IgD-negative memory B cell (primary cell): ENCODE results near the gene CNTNAP4. TPM values are rescaled to one million over a fixed set of nuclear protein-coding genes. Genes with fewer than 3 reads are reported as not detected.

Source experiments
- H3K27ac Mint-ChIP-seq, 3 donors: one replicate each; pipeline ENCODE4 v1.8.0; 2020 to 2022; ENCODE audit warnings: mild to moderate bottlenecking in 3 of 3, mixed read lengths in 3 of 3, moderate library complexity in 1 of 3
- H3K27me3 Mint-ChIP-seq: one replicate; pipeline ENCODE4 v1.8.0; 2021; ENCODE audit warnings: mixed read lengths
- H3K36me3 Mint-ChIP-seq: one replicate; pipeline ENCODE4 v1.8.0; 2020; ENCODE audit warnings: mild to moderate bottlenecking, mixed read lengths
- H3K4me1 Mint-ChIP-seq, 3 donors: one replicate each; pipeline ENCODE4 v1.8.0; 2020 to 2022; ENCODE audit warnings: mixed read lengths in 3 of 3, mild to moderate bottlenecking in 1 of 3
- H3K4me3 Mint-ChIP-seq, 4 donors: one replicate each; pipeline ENCODE4 v1.8.0; 2020 to 2022; ENCODE audit warnings: mild to moderate bottlenecking in 4 of 4, mixed read lengths in 4 of 4, moderate library complexity in 3 of 4
- H3K9me3 Mint-ChIP-seq, 3 donors: one replicate each; pipeline ENCODE4 v1.8.0; 2020 to 2021; ENCODE audit warnings: mixed read lengths in 3 of 3, mild to moderate bottlenecking in 1 of 3
- polyA plus RNA-seq: library from polyadenylated mRNA; unstranded; fragments of 300-500 nt; fragmentation: Illumina TruSeq; gene quantifications from one replicate; pipeline ENCODE4 v1.2.3, GENCODE V29; 2021

CNTNAP4 gene
- polyA plus RNA-seq, 1 donor from 2014 or later, result not detected

GRCh38 chr16:76466871-76467270 lies 189.7 kb downstream of the CNTNAP4 start:
- H3K27ac Mint-ChIP-seq, result no peak overlapping the region
- no peaks in the 10 kb centered on the region for H3K36me3 Mint-ChIP-seq
- H3K9me3 Mint-ChIP-seq, result peaks cover 0 to 3% (median 0%) of the 10 kb centered on the region in 3 donors
- H3K27me3 Mint-ChIP-seq, result no peaks in the 10 kb centered on the region
- H3K4me1 Mint-ChIP-seq, result no peaks in the 10 kb centered on the region
- no peak overlapping the region for H3K4me3 Mint-ChIP-seq

- Mint-ChIP-seq H3K27me3 (no peaks in the 10 kb centered on the region), H3K9me3 (peaks cover 0 to 5% (median 0%) of the 10 kb centered on the region in 3 donors), H3K27ac (no peak overlapping the region), H3K4me3 (no peak overlapping the region), H3K36me3 (no peaks in the 10 kb centered on the region), H3K4me1 (no peaks in the 10 kb centered on the region)
Observed at GRCh38 chr16:76474048-76474447, 196.8 kb downstream of the CNTNAP4 start.

DNA sequence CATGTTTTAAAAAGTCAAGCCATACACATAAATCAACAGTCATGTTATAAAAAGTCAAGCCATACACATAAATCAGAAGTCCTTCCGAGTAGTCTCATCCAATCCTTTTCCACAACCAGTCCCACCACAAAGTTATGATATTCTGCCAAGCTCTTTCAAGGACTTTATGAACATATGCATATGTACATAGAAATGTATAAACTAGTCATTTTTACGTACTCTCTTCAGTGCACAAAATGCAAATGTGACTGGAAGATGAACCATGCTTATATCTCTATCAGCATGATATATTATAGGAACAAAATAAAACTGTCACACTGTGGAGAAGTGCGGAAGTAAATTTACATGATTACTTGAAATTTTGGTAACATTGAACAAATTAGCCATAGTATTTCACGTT lies 200.9 kb downstream of the CNTNAP4 start:
- no peaks in the 10 kb centered on the region for H3K4me1 Mint-ChIP-seq
- H3K27ac Mint-ChIP-seq, result no peak overlapping the region
- no peaks in the 10 kb centered on the region for H3K27me3 Mint-ChIP-seq
- H3K4me3 Mint-ChIP-seq, result no peak overlapping the region
- no peaks in the 10 kb centered on the region for H3K36me3 Mint-ChIP-seq
- H3K9me3 Mint-ChIP-seq, result peaks cover 0 to 3% (median 0%) of the 10 kb centered on the region in 3 donors

GRCh38 chr16:76483307-76483909 lies 206.2 kb downstream of the CNTNAP4 start:
- Mint-ChIP-seq H3K4me1 (no peaks in the 10 kb centered on the region), H3K4me3 (no peak overlapping the region), H3K27me3 (no peaks in the 10 kb centered on the region), H3K36me3 (no peaks in the 10 kb centered on the region), H3K27ac (no peak overlapping the region), H3K9me3 (peaks cover 0 to 8% (median 2%) of the 10 kb centered on the region in 3 donors)

GRCh38 chr16:76484020-76484419 lies 206.8 kb downstream of the CNTNAP4 start:
- Mint-ChIP-seq H3K9me3 (peaks cover 0 to 8% (median 2%) of the 10 kb centered on the region in 3 donors), H3K36me3 (no peaks in the 10 kb centered on the region), H3K4me3 (no peak overlapping the region), H3K27ac (no peak overlapping the region), H3K4me1 (no peaks in the 10 kb centered on the region), H3K27me3 (no peaks in the 10 kb centered on the region)

DNA sequence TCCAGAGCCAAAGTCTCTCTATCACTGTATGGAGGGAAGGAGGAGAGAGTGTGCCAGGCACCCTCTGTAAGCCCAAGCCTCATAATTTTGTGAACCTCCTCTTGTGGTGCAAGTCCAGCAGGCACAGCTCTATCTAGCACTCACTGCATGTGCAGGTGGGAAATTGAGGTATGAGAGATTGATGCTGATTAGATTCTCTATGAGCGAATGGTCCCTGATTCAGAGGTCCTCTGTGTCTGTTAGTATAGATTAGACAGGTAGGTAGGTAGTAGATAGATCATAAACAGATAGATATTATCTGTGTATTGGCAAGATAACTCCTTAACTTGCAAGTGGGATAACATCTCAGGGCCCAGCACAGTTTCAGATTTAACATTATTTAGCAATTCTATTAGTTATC lies 209.5 kb downstream of the CNTNAP4 start:
- Mint-ChIP-seq H3K4me3 (no peak overlapping the region), H3K27ac (no peak overlapping the region), H3K27me3 (no peaks in the 10 kb centered on the region), H3K4me1 (no peaks in the 10 kb centered on the region), H3K9me3 (peaks cover 0 to 6% (median 2%) of the 10 kb centered on the region in 3 donors), H3K36me3 (no peaks in the 10 kb centered on the region)

GRCh38 chr16:76487411-76488064 lies 210.3 kb downstream of the CNTNAP4 start:
- no peak overlapping the region for H3K4me3 Mint-ChIP-seq
- no peaks in the 10 kb centered on the region for H3K27me3 Mint-ChIP-seq
- H3K4me1 Mint-ChIP-seq, result no peaks in the 10 kb centered on the region
- peaks cover 0 to 8% (median 2%) of the 10 kb centered on the region in 3 donors for H3K9me3 Mint-ChIP-seq
- no peaks in the 10 kb centered on the region for H3K36me3 Mint-ChIP-seq
- H3K27ac Mint-ChIP-seq, result no peak overlapping the region

DNA sequence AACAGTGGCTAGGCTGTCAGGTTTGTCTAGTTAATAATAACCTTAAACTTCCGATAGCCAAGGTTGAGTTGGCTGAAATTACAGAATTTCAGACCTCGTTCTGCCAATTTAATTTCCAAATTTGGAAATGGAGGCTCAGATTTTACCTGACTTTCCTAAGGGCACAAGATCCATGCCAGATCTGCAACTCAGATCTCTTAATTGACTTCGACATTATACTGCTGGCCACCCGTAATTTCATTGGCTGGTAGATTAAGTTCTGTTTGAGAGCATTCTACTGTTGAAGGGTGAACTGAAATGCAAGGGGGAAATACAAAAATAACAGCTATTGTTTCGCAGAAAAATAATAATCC lies 210.8 kb downstream of the CNTNAP4 start:
- Mint-ChIP-seq H3K4me3 (no peak overlapping the region), H3K27ac (no peak overlapping the region)

DNA sequence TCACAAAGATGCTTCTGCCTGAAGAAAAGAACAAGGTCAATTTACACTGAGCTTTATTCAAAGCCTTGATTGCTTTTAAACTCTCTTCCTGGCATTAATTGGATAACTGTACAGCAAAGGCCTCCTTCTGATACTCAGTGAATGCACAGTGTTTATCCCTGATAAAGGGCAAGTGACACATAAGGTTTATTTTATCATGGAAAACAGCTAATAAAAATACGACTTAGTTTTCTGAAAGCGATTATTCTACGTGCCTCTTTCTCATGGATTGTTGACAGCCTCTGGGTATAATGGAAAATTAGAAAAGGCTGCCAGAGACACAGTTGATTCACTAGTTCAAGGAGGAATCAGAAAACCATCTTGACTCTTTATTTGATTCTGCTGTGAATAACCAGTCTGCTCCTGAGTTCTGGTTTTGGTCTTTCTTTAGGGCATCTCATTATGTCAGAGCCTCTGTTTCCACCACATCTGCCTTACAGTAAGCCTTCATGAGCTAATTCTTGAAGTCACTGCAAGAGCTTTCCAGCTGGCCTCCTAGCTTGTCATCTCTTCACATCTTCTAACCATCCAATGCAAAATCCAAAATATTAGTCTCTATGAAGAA lies 212.9 kb downstream of the CNTNAP4 start:
- Mint-ChIP-seq H3K4me1 (peaks cover 0 to 1% (median 0%) of the 10 kb centered on the region in 3 donors), H3K27me3 (no peaks in the 10 kb centered on the region)

More for the DNA sequence above, 210.8 kb downstream of the CNTNAP4 start:
- Mint-ChIP-seq H3K27me3 (no peaks in the 10 kb centered on the region), H3K9me3 (peaks cover 2 to 8% (median 4%) of the 10 kb centered on the region in 3 donors), H3K4me1 (peaks cover 0 to under 1% (median 0%) of the 10 kb centered on the region in 3 donors), H3K36me3 (no peaks in the 10 kb centered on the region)

GRCh38 chr16:76500006-76500405 lies 222.8 kb downstream of the CNTNAP4 start:
- H3K27me3 Mint-ChIP-seq, result no peaks in the 10 kb centered on the region

More for the DNA sequence above, 212.9 kb downstream of the CNTNAP4 start:
- Mint-ChIP-seq H3K4me3 (no peak overlapping the region), H3K36me3 (no peaks in the 10 kb centered on the region), H3K27ac (no peak overlapping the region), H3K9me3 (peaks cover 2 to 5% (median 3%) of the 10 kb centered on the region in 3 donors)

GRCh38 chr16:76502063-76502462 lies 224.9 kb downstream of the CNTNAP4 start:
- peaks cover 0 to 1% (median 0%) of the 10 kb centered on the region in 3 donors for H3K4me1 Mint-ChIP-seq
- H3K27me3 Mint-ChIP-seq, result no peaks in the 10 kb centered on the region
- H3K9me3 Mint-ChIP-seq, result peaks cover 0 to 4% (median 2%) of the 10 kb centered on the region in 3 donors
- no peak overlapping the region for H3K27ac Mint-ChIP-seq
- H3K4me3 Mint-ChIP-seq, result no peak overlapping the region
- H3K36me3 Mint-ChIP-seq, result no peaks in the 10 kb centered on the region

More at GRCh38 chr16:76500006-76500405, 222.8 kb downstream of the CNTNAP4 start:
- Mint-ChIP-seq H3K36me3 (no peaks in the 10 kb centered on the region), H3K27ac (no peak overlapping the region), H3K4me3 (no peak overlapping the region), H3K4me1 (peaks cover 0 to 1% (median 0%) of the 10 kb centered on the region in 3 donors), H3K9me3 (peaks cover 0 to 4% (median 4%) of the 10 kb centered on the region in 3 donors)

DNA sequence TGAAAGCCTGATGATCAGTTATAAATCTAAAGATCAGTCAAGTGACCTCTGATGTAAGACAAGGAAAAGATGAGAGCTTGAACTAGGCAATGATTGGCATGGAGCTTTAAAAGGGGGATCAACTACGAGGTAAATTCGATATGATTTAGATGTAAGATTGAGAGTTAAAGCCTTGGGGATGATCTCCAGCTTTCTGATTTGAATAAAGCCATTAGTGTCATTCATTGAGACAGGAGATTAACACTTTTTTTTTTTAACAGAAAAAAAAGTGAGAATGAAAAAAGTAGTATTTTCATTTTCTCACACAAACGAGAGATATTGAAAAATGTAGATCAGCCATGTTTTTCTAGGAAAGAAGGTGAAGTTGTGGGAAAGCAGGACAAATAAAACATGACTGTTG lies 225.4 kb downstream of the CNTNAP4 start:
- Mint-ChIP-seq H3K27me3 (no peaks in the 10 kb centered on the region), H3K4me3 (no peak overlapping the region), H3K36me3 (no peaks in the 10 kb centered on the region), H3K27ac (no peak overlapping the region), H3K9me3 (peaks cover 0 to 4% (median 2%) of the 10 kb centered on the region in 3 donors), H3K4me1 (peaks cover 0 to 1% (median 0%) of the 10 kb centered on the region in 3 donors)

DNA sequence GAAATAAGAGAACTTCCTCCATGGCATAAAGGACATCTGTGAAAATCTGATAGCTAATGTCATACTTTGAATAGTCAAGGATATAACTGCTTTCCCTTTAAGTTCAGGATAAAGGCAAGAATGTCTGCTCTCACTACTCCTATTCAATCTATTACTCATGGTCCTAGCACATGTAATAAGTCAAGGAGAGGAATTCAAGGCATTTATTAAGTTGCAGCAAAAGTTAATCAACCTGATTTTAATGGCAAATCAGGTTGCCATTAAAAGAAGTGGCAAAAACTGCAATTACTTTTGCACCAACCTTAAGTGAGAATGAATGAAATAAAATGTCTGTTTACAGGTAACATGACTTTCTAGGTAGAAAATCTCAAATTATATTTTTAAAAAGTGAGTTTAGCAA lies 225.9 kb downstream of the CNTNAP4 start:
- Mint-ChIP-seq H3K4me3 (no peak overlapping the region), H3K27ac (no peak overlapping the region), H3K9me3 (peaks cover 0 to 4% (median 2%) of the 10 kb centered on the region in 3 donors), H3K27me3 (no peaks in the 10 kb centered on the region), H3K4me1 (peaks cover 0 to 1% (median 0%) of the 10 kb centered on the region in 3 donors), H3K36me3 (no peaks in the 10 kb centered on the region)

DNA sequence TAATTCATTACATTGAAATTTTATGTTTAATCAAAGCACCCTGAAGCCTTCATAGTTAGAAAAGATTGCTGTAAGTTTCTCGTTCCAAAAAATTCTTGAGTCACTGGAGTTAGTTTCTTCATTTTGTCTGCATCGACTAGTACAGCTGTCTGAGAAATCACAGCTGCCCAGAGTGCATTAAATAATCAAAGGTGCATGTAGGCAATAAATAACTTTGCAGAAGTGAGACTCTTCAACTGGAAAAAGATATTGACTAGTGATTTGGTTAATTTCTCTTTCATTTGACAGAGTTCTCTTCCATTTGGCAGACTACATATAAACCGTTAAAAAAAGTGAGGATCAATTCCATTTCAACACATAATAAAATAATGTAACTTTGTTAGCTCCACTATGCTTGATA lies 234.0 kb downstream of the CNTNAP4 start:
- Mint-ChIP-seq H3K4me3 (peak overlapping the region in 2 of 4 donors; percentile 10 to 25), H3K9me3 (peaks cover 0 to 7% (median 0%) of the 10 kb centered on the region in 3 donors), H3K27me3 (no peaks in the 10 kb centered on the region), H3K27ac (no peak overlapping the region), H3K36me3 (no peaks in the 10 kb centered on the region), H3K4me1 (peaks cover 0 to 24% (median 15%) of the 10 kb centered on the region in 3 donors)

- Mint-ChIP-seq H3K27ac (no peak overlapping the region), H3K4me1 (peaks cover 0 to 3% (median 0%) of the 10 kb centered on the region in 3 donors), H3K4me3 (no peak overlapping the region), H3K9me3 (peaks cover 0 to 2% (median 0%) of the 10 kb centered on the region in 3 donors), H3K27me3 (no peaks in the 10 kb centered on the region), H3K36me3 (no peaks in the 10 kb centered on the region)
Observed at GRCh38 chr16:76518781-76519180, 241.6 kb downstream of the CNTNAP4 start.
